ENCODE data around the gene SAMD9. TPM values are rescaled to one million over a fixed set of nuclear protein-coding genes. Genes with fewer than 3 reads are reported as not detected.
A peak's percentile ranks its signal among the peaks of the same experiment; 100 is the strongest.

The SAMD9 gene
- polyA plus RNA-seq, 2 of the 4 experiments (the other 2 are of a cell fraction), result 4.7 to 5.6 TPM

- Histone ChIP-seq H3K4me1 (peaks cover 30% of the 10 kb centered on the region), H3K4me2 (peak overlapping the region; percentile 79), H3K27ac (peak overlapping the region in 1 of 2 experiments; percentile 14; a peak in 2 of 6 replicates), H3K9me3 (no peaks in the 10 kb centered on the region), H3K4me3 (peak overlapping the region; percentile 20; the same call in 1 of the 3 replicates)
- TF ChIP-seq SMC3 (IDR thresholded peaks at IDR 0.05) (no peak), RARB (CRISPR knock-in tag; IDR thresholded peaks at IDR 0.05) (no peak), HOXA7 (CRISPR knock-in tag; IDR thresholded peaks at IDR 0.05) (no peak), KDM5A (IDR thresholded peaks at IDR 0.05) (no peak), CTCF (IDR thresholded peaks at IDR 0.05) (no peak), RNF2 (IDR thresholded peaks at IDR 0.05; ENCODE audit: borderline replicate concordance, low read depth) (no peak), RCOR1 (IDR thresholded peaks at IDR 0.05; ENCODE audit: low read depth, low read length) (no peak), KDM1A (IDR thresholded peaks at IDR 0.05; ENCODE audit: low read depth) (no peak), ZSCAN20 (CRISPR knock-in tag; IDR thresholded peaks at IDR 0.05) (0 out of 2 replicates have a peak, but pooled peaks have one; percentile 34), HOXB13 (CRISPR knock-in tag; IDR thresholded peaks at IDR 0.05; ENCODE audit: low read depth) (0 out of 2 replicates have a peak, but pooled peaks have one; percentile 18)
- ChIA-PET CTCF (no interaction called here), POLR2A (no interaction called here)
- FAIRE-seq (no peak), DNase-seq (ENCODE audit: low read depth in 1 of 2, low spot score in 1 of 2) (no peak), ATAC-seq (no peak)
- 87% methylated on average over 3 of the region's 3 CpGs for WGBS (ENCODE audit: missing lambda C conversion rate)
Observed at GRCh38 chr7:93148727-93149126, 30.9 kb upstream of the SAMD9 start.

- POLR2A ChIA-PET, result no interaction called here
- FAIRE-seq, result no peak
Observed at GRCh38 chr7:93148144-93148543, 30.4 kb upstream of the SAMD9 start, which contains the start of gene SAMD9L. Gene SAMD9L (minus strand): TSS chr7:93148385. CDS start chr7:93135971, 12,414 bp downstream.

GRCh38 chr7:93147363-93147762, 29.6 kb upstream of the SAMD9 start:
- H3K4me3 ChIP-seq, result peak overlapping the region; percentile 20; the same call in 2 of the 3 replicates
- peaks cover 30% of the 10 kb centered on the region for H3K4me1 ChIP-seq
- CTCF ChIA-PET, result no interaction called here
- H3K27ac ChIP-seq, result peak overlapping the region in 1 of 2 experiments; percentile 37; a peak in 4 of 6 replicates
- DNase-seq (ENCODE audit: low read depth in 1 of 2, low spot score in 1 of 2), result peak; percentile 10 to 11
- POLR2A ChIA-PET, result no interaction called here
- peak overlapping the region; percentile 79 for H3K4me2 ChIP-seq
- FAIRE-seq, result no peak
- H3K9me3 ChIP-seq, result no peaks in the 10 kb centered on the region
- 18% methylated on average over 3 of the region's 3 CpGs for WGBS (ENCODE audit: missing lambda C conversion rate)
- peak in 1 of 2 experiments; percentile 42; a peak in 2 of 6 replicates for ATAC-seq
- TF ChIP-seq RFX5 (IDR thresholded peaks at IDR 0.05) (no peak), POLR2AphosphoS2 (conservative IDR thresholded peaks at IDR 0.05; ENCODE audit: low read length) (no peak), NPAS2 (CRISPR knock-in tag; IDR thresholded peaks at IDR 0.05; ENCODE audit: borderline replicate concordance) (no peak), MAZ (IDR thresholded peaks at IDR 0.05; ENCODE audit: borderline replicate concordance, low read depth, low read length) (no peak), NR3C1 (IDR thresholded peaks at IDR 0.05) (no peak), CTCF (IDR thresholded peaks at IDR 0.05) (no peak), MAFK (IDR thresholded peaks at IDR 0.05; ENCODE audit: partially characterized antibody) (no peak), ELK1 (IDR thresholded peaks at IDR 0.05; ENCODE audit: low read depth, low read length) (no peak), CBX2 (IDR thresholded peaks at IDR 0.05; ENCODE audit: borderline replicate concordance, low read depth) (no peak), RAD21 (conservative IDR thresholded peaks at IDR 0.05 in 1 of 2, IDR thresholded peaks at IDR 0.05 in 1 of 2) (no peak), SMC3 (IDR thresholded peaks at IDR 0.05) (no peak), NFE2L2 (conservative IDR thresholded peaks at IDR 0.05; ENCODE audit: low read length) (no peak), JUN (IDR thresholded peaks at IDR 0.05) (no peak), MAX (IDR thresholded peaks at IDR 0.05) (no peak), MYC (IDR thresholded peaks at IDR 0.05; ENCODE audit: borderline replicate concordance, low read length) (no peak)

More at GRCh38 chr7:93148144-93148543, 30.4 kb upstream of the SAMD9 start, which contains the start of gene SAMD9L:
- Histone ChIP-seq H3K27ac (peak within 1 kb of the TSS; percentile 14 to 56; a peak in 5 of 6 replicates), H3K4me1 (peaks cover 30% of the 10 kb centered on the region), H3K4me2 (peak within 1 kb of the TSS; percentile 79), H3K4me3 (peak within 1 kb of the TSS; percentile 20; the same call in 2 of the 3 replicates), H3K9me3 (no peaks in the 10 kb centered on the region)
- DNase-seq (ENCODE audit: low read depth in 1 of 2, low spot score in 1 of 2), result peak in 1 of 2 experiments; percentile 4
- TF ChIP-seq HES2 (IDR thresholded peaks at IDR 0.05) (no peak), MAFK (IDR thresholded peaks at IDR 0.05; ENCODE audit: partially characterized antibody) (peak; percentile 3)
- CTCF ChIA-PET, result no interaction called here
- no peak for ATAC-seq
- 17% methylated on average over 2 of the region's 2 CpGs for WGBS (ENCODE audit: missing lambda C conversion rate)

Data from A549 (cell line).